GM18858 (cell line): ENCODE measurements around the gene SMAD3.
"Not testable (repeated sequence)": the region's sequence is repeated elsewhere in the genome, so short reads cannot be mapped to it uniquely, and the experiment has no call there.

Source experiments
- ATAC-seq: cut with Tn5 transposase; IDR thresholded peaks from one replicate; pipeline ENCODE4 v1.9.1; 2021; ENCODE audit not compliant: unreplicated experiment

SMAD3 gene

DNA sequence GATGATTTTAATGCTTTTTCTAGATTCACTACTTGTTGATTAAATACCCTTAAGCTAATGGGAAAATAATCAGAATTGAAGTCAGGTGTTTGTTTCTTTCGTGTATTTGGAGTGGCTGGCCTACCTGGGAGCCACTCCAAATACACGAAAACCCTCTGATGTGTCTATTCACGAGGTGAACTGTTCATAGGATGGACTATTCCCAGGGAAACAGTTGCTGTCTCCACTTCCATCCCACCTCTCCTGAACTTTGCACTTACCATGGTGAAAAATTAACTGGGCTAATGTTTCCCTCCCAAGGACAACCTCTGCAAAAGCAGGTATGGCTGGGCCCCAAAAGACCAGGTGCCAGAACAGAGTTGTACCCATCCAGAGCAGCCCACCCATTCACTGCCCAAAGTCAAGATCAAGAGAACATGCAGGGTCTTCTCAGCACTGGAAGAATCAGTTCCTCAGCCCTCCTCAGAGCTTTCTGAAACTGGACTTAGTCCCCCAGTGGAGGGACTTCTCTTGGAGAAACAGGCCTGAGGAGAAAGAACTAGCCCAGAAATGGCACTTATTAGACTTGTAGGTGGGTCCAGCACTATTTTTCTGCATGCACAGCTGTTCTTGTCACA lies 2.9 kb upstream of the SMAD3 start:
- ATAC-seq, result no peak

DNA sequence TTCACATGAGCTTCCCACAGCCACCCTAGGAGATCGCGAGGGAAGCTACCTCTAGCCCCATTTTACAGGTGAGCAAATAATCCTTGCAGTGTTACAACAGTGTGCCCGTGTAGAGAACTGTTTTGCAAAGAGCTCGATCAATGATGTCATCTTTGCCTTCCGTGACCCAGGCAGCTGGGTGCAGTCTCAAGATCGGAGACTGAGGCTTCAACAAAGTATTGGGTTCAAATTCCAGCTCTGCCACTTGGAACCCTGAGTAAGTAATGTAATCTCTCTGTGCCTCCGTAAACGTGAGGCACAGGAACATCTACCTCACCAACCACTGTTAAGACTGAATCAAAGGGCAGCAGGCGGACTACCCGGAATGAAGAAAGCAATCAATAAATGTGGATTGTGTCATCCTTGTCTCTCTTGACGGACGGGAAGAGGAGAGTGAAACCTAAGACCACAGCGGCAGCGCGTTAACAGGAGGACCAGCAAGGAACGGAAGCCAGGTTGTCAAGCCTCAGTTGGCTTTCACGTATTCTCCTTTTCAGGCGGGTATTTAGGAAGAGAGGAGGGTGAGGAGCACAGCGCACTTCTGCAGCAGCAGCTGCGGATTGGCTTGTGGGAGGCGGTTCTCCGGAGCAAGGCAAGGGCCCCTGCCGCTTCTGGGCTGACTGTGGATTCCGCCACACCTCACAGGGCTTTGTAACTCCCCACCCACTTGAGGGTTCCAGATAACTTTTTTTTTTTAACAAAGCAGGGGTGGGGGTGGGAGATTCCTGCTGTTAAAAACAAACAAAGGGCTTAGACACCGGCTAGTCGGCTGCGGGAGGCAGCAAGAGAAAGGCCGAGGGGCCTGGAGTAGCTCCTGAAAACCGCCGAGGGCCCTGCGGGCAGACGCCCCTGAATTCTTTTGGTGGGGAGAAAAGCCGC lies 1.5 kb upstream of the SMAD3 start:
- ATAC-seq, result no peak

DNA sequence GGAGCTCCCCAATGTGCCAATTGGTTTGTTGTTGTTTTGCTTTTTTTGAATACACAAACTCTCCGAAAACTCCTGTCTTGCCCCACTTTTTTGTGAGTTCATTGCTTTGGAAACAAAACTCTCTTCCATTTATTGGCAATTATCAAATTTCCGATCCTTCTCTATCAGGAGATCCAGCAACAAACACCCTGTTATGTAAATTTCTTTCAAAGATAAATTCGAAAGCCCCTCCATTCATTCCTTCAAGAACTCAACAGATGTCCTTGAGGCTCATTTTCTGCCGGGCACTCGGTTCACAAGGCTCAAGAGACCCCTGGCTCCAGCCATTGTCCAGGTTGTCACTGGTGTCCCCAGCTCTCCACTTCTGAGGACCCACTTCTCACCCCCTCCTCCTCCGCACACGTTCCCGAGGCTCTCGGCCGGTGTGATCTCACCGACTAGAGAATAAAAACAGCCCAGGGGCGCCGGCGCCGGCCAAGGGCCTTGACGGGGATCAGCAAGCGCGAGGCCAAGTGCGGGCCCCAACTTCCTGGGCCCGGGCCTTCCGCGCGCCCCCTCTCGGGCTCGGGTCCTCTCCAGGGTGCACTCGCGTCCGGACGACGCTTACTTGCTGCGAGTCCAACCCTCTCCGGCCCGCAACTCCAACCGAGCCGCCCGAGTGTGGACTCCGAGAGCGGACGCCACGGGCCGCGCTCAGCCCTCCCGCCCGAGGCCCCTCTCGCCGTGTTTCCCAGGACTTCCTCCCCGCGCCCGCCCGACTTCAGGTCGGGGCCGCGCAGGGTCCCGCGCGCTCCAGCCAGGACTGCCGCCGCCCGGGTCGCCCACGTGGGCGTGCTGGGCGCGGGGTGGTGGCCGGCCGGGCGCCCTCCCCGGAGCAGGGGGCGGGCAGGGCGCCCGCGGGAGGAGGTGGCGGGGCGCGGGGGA lies 533 bp upstream of the SMAD3 start:
- peak; percentile 33 for ATAC-seq

DNA sequence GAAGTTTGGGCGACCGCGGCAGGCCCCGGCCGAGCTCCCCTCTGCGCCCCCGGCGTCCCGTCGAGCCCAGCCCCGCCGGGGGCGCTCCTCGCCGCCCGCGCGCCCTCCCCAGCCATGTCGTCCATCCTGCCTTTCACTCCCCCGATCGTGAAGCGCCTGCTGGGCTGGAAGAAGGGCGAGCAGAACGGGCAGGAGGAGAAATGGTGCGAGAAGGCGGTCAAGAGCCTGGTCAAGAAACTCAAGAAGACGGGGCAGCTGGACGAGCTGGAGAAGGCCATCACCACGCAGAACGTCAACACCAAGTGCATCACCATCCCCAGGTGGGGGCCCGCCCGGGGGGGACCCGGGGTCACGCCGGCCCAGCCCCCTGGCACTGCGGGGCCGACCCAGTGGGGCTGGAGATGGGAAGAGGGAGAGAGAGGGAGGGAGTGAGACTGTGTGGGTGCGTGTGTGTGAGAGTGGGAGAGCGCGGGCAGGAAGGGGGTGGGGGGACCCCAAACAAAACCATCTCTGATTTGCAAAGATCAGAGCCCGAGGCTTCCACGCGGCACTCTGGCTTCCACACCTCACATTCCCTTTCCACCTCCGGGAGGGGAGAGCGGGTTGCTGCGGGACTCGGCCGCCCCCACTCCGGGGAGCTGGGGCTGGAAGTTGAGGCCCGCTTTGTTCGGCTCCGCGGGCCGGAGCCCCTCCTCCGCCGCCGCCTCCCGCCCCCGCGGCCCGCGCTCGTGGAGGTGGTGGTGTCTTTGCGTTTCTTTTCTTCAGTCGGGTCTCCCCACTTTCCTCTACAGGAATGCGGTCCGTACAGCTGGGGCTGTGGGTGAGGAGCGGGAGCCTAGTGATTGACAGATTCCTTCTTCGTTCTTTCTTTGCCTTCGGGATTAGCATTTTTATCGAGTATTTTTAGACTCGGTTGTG lies 898 bp downstream of the SMAD3 start:
- no peak for ATAC-seq

DNA sequence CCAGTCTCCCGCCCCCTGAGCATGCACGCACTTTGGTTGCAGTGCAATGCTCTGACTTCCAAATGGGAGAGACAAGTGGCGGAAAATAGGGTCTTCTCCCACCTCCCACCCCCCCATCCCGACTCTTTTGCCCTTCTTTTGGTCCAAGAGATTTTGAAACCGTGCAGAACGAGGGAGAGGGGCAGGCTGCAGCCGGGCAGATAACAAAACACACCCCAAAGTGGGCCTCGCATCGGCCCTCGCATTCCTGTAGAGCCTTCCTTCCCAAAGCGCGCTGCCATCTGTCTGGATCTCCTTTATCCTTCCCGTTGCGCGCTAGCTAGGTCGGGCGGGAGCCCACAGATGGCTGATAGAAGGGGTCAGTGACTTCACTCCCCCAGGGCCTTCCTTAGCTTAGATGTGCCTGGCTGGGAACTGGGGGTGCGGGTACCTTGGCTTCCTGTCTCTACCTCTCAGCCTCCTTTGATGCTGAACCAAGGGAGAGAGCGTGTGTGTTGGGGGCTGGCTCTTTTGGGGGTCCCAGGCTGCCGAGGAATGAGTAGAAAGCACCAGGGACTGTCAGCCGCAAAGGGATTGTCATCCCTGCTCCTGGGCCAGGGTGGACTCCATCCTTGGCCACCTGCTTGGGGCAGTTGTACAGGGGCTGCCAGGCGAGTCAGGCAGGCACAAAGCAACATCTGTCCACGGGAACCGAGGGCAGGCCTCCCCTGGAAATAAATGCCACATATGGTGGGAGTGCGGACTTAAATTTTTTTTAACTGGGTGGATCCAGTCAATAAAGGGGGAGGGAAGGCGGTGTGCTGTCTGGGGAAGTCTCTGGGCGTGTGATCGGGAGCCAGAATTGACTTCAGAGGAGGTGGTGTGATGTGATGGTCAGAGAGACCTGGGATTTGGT lies 1.8 kb downstream of the SMAD3 start:
- ATAC-seq, result no peak

DNA sequence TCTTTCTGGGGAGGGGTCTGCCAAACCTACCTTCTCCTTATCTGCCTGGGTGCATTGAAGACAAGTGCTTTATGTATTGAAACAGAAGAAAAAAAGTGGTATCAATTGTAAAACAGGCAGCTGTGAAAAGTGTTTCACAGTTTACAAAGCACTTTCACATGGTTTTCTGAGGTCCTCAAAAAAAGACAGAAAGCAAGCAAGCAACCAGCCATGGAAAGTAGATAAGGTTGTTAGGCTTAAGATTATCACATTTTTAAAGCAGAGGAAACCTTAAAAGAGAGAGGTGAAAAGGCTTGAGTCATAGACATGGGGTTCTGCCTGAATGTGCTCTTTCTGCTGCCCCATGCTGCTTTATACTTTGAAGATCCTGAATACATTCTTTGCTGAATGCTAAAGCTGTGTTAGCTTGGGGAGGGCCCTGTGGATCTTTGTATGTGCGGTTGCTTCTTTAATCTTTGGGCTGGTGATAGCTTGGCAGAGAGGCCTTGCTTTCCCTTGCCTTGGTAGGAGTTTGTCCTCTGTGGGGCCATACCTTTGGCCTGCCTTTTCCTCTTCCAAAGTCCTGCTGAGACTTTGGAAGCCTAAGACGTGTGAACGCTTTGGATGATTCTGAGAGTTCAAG lies 2.6 kb downstream of the SMAD3 start:
- ATAC-seq, result no peak

DNA sequence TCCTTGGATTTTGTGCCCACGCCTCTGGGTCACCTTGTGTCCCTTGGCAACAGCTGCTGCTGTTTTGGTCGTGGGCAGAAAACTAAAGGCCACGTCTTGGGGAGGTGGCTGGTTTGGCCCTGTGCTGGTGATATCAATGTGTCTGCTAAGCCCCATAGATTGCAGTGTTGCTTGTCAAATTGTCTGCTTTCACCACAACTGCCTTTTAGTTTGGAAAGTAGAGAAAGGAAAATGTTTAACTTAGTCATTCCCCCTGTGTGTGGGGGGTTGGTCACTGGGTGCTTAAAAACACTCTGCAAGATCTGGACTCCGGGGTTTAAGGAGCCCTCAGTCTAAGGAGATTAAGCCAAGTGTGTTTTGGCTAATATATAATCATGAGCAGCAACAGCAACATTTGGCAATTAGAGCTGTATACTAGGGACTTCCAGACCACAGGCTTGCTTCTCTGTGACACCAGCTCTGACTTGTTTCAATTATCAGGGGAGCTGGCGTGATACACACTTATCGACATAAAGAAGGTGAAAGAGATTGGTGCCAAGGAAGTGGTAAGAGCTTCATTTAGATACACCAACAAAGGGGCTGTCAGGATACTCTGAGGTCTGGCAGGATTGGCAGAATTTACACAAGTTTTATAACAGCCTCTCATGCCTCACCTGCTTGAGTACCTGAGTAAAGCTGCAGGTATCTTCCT lies 3.5 kb downstream of the SMAD3 start:
- ATAC-seq, result no peak

DNA sequence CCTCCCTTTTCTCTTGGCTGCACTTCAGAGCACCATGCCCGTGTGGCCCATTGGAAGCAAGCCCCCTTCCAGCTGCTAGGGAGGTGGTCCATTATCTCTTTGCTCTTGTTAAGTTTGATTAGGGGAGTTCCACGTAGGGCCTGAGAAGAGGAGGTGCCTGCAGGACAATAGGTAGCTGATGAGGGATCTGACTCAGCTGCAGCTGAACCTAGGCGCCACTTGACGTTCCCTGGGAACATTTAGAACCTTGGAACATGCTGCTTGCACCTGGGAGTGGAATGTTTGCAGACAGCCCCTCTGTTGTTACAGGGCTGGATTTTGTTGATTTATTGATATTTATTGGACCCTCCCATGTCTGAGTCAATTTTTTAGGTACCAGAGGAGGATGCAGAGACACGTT lies 4.7 kb downstream of the SMAD3 start:
- no peak for ATAC-seq

DNA sequence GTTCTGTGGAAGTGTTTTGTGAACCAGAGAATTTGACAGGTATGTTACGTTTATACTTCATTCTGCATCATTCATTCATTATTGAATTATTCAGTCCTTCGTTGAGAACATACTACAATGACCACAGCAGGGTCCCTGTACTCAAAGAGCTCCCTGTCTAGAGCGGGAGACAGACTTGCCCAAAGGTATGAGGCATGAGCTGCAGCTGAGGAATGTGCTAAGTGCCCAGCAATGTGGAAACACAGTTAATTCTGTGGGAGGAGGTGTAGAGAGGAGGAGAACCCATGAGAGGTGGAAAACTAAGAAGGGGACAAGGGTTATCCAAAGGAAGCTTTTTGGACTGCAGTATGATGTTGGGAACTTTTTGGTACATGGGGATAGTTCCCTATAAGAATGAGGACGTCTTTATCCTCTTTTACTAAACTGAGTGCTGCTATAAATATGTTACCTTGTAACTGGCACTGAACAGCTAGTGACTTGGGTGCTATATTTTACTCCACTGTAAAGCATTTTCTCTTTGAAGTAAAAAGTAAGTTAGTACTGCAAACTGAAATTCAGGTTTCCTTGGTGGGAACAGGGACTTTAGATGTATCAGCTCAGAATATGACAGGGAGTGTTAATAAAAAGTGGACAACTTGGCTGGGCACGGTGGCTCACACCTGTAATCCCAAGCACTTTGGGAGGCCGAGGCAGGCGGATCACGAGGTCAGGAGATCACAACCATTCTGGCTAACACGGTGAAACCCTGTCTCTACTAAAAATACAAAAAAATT lies 5.7 kb downstream of the SMAD3 start:
- ATAC-seq, result no peak

DNA sequence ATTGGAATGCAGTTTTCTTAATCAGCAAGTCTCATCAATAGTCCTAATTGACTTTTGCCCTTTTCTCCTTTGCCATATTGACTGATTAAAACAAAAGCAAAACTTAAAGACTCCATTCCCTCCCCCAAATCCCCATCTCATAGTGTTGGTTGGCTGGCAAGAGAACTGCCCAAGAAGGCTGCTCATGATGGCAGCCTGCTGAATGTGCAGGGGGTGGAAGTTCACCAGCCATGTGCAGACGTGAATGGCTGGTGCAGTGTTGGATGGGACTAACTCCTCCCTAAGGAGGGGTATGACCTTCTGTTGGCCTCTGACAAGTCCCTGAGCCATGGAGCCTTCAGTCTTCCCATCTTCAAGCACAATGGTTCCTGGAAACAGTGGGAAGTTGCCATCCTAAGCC lies 7.0 kb downstream of the SMAD3 start:
- ATAC-seq, result no peak

DNA sequence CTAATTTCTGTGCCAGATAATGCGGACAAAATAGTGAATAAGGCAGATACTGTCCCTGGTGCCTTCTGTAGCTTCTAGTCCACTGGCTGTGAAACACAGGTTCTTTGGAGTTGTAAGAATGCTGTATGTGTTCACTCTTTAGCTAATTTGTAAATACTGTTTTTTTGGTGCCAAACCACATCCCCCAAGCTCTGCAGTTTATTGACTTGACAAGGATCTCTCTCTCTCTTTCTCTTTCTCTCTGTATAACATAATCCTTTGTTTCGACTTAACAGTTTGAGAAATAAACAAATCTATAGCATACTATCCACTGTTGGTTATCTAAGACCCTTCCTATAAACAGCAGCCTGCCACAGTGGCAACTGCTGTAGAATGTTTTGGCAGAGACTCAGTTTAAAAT lies 7.6 kb downstream of the SMAD3 start:
- no peak for ATAC-seq

DNA sequence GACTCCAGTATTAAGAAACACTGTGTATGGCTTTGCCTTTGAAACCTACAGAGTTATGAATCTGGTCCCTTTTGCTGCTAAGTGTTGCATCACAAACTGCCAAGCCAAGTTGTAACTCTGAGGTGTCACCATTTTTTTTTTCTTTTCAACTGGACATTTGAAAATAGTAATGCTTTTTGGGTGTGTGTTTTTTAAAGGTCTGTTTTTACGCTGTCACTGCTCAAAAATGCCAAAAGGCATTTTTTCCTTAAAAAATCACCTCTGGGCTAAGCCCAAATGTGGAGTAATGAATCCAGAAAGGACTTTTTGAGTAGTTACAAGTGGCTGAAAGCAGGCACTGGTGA lies 9.5 kb downstream of the SMAD3 start:
- ATAC-seq, result no peak

DNA sequence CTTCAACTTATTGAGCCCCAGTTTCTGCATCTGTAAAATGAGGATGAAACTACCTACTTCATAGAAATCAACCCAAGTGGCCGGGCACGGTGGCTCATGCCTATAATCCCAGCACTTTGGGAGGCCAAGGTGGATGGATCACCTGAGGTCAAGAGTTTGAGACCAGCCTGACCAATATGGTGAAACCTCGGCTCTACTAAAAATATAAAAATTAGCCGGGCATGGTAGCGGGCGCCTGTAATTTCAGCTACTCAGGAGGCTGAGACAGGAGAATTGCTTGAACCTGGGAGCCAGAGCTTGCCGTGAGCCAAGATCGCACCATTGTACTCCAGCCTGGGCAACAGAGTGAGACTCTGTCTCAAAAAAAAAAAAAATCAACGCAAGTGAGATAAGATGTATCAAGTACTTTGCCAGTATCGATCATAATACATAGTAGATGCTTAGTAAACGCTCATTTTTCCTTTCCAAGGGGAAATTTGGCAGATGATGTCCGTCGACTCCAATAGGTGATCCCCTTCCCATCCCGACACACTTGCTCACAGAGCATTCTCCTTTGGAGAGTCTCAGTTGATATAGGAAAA lies 10.2 kb downstream of the SMAD3 start:
- ATAC-seq, result not testable (repeated sequence)

DNA sequence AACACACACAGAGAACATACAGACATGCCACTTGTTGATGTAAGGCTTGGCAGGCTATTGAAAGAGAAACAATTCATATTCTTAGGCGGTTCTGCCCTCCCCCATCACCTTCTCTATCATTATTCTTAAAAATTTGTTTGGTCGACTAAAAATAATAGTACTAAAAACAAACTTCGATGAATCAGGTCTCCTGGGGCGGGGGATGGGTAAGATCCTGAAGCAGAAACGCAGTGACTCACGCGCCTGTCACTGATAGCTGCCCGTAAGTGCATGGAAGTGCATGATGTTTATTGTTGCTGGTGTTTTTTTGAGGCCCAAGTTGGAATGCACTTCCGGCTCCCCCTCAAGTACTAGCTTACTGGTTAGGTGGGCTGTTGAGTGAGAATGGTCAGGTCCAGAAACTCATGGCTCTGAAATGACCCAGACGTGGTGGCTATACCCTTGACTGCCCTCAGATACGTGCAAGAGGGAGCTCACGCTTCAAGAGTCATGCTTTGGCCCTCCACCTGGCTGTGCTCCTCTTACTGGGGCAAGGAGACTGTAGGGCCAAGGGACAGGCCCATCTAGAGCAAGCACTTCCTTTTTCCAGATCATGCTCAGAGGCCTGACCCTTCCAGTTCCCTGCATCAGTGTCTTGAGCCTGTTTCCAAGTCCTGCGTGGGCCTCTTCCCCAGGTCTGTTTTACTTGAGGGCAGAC lies 10.9 kb downstream of the SMAD3 start:
- ATAC-seq, result peak; percentile 49

DNA sequence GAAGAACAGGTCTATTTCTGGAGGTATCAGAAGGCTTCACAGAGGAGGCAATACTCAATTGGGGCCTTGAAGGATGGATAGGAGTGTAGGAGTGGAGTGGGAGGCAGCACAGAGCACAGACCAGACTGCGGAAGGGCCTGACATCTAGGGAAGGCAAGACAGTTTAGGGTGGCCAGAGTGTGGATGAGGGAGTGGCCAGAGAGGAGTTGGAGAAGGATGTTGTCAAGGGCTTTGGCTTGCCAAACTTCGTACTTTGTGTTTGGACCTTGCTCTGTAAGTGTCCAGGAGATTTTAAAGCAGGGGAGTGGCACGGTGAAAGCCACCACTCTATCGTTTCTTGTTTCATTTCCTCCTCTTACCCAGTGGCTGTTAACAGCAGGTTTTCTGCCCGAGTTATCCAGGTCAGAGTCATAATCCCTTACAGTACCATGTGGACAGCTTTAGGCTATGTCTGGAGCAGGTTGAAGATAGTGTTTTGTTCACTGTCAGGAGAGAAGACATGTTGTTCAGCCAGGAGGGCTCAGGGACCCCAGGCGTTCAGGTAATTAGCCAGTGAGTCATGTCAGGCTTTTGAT lies 12.3 kb downstream of the SMAD3 start:
- no peak for ATAC-seq

DNA sequence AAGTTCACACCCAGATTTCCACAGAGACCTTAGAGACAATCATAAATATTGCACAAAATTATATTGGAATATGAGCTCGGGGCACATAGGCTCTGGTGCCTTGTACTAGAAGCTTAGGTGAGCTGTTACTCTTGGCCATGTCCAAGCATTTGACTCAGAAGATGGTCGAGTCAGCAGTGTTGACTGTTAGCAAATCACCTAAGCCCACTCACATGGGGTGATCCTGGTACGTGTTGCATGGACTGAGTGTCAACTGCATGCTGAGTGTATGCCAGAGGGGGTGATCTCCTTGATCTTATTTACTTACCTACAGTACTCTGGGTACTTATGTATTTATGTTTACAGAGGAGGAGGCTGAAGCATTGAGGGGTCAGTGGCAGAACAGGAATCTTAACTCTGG lies 14.0 kb downstream of the SMAD3 start:
- no peak for ATAC-seq
